SIG-M5 treated with dmso at 0.1 percent for 504 hours (cell line): ENCODE measurements around the gene SIGLEC1.

Source experiments
- DNase-seq: peaks from one replicate; lab custom pipeline; 2025; ENCODE audit not compliant: unreplicated experiment; lab: John Stamatoyannopoulos, UW

SIGLEC1 gene

GRCh38 chr20:3729378-3729777 is 17.0 kb upstream of the SIGLEC1 start:
- no peak for DNase-seq

- DNase-seq: no peak
Measured at GRCh38 chr20:3728876-3729275, 16.5 kb upstream of the SIGLEC1 start.

GRCh38 chr20:3728354-3728753 is 16.0 kb upstream of the SIGLEC1 start:
- no peak for DNase-seq

- DNase-seq: no peak
Measured at GRCh38 chr20:3727401-3728021, 15.1 kb upstream of the SIGLEC1 start.

DNA sequence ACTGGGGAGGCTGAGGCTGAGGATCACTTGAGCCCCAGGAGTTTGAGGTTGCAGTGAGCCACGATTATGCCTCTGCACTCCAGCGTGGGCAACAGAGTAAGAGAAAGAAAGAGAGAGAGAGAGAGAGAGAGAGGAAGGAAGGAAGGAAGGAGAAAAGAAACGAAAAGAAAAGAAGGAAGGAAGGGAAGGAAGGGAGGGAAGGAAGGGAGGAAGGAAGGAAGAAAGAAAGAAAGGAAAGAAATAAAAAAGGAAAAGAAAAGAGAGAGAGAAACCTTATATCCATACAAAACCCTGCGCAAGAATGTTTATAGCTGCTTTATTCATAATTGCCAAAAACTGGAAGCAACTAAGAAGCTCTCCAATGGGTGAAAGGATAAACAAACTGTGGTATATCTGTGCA is 12.0 kb upstream of the SIGLEC1 start:
- no peak for DNase-seq

DNA sequence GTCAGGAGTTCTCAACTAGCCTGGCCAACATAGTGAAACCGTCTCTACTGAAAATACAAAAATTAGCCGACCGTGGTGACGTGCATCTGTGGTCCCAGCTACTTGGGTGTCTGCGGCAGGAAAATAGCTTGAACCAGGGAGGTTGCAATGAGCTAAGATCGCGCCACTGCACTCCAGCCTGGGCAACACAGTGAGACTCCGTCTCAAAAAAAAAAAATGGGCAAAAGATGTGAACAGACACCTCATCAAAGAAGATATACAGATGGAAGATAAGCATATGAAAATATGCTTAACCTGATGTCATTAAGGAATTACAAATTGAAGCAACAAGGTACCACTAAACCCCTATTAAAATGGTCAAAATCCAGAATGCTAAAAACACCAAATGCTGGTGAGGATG is 10.9 kb upstream of the SIGLEC1 start:
- no peak for DNase-seq

DNA sequence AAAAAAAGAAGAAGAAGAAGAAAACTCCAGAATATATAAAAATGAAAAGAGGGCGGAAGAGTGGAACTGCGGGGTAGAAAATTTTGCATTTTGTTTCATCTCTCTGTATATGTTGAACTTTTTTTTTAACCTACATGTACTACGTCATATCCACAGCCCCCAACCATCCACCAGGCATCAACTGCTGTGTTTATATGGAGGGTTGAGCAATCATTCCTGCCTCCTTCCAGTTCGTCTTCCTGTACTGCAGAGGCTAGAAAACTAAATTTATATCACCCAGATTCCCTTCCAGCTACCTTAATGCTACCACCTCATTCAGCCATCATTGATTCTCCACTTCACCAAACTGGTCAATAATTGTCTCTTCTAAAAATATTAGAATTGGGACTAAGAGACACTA is 9.5 kb upstream of the SIGLEC1 start:
- peak; percentile 20 for DNase-seq

GRCh38 chr20:3720626-3721025 is 8.2 kb upstream of the SIGLEC1 start:
- DNase-seq: no peak

GRCh38 chr20:3720068-3720467 is 7.7 kb upstream of the SIGLEC1 start:
- DNase-seq: no peak

DNA sequence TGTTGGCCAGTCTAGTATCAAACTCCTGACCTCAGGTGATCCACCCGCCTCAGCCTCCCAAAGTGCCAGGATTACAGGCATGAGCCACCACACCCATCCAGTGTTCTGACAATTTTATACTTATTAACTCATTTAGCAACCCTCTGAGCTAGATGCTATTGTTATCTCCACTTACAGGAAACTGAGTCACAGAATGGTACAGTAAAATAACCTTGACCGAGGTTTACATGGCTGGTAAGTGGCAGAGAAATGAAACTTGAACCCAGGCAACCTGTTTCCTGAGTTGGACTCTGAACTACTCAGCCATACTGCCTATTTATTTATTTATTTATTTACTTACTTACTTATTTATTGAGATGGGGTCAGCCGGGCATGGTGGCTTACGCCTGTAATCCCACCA is 6.6 kb upstream of the SIGLEC1 start:
- DNase-seq: no peak

- peak; percentile 49 for DNase-seq
Measured at GRCh38 chr20:3716195-3716834, 3.9 kb upstream of the SIGLEC1 start.

DNA sequence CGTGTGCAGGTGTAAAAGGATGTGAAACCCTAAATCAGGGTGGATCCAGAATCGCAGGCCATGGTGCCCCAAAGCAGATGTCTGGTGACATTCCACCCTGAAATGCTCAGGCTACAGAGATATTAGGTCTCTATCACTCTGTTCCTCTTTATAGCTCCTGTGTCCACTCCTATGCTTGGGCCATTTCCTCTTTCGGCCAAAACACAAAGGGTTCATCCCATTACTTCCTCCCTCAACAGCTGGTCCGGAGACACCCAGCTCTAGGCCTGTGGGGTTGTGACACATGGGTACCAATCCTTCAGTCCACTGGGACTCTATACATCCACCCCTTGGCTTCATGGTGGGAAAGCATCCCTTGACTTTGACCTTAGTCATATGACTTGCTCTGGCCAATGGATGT is 1.7 kb upstream of the SIGLEC1 start:
- DNase-seq: no peak

GRCh38 chr20:3711484-3711941 is 887 bp downstream of the SIGLEC1 start:
- no peak for DNase-seq

DNA sequence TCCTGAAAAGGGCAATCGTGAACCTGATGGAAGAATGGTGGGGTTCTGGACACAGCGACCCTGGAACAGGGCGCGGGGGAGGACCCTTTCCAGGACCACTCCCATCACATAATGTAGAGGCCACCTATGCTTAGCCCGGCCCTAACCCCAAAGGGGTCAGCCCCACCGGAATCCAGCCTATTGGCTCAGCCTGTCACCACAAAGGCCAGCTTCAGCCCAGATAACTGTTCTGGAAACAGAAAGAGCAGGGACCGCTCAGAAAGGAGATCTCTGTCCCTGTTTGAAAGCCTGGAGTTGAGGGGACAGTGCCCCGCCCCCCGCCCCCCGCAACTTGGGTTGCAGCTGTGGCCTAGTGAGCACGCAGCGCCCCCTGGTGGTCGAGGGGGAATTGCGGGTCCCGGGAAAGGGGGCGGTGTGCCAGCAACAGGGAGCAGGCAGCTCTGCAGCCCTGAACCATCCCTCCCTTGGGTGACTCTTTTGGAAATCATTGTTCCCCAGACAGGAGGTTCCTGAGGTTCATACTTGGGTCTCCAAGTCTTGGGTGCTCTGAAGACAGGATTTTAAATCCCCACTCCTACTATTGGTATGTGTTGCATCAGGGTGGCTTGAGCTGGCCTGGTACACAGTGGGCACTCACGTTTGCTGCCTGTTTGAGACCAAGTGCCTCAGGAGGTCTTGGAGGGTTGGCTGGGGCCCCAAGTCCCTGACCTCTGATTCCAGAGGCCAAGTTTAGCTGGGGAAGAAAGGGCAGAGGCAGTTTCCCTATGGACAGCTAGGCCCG is 1.5 kb downstream of the SIGLEC1 start:
- DNase-seq: peak; percentile 32

DNA sequence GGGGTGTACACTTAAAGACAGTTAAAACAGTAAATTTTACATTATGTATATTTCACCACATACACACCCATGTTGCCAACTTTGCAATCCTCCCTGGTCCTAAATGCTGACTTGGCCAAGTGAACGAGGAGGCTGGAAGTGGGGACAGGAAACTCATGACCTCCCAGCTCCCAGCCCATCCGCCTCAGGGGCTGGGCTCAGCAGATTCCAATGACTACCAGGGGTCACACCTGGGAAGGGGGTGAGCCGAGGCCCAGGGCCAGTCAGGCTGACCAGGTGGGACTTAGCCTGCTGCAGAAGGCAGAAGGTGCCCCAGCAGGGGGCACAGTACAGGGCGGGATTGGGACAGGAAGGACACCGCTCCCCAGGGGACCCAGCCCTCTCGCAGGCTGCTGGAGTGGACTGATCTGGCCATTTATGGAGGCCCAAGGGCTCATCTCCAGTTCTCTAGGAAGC is 2.4 kb downstream of the SIGLEC1 start:
- no peak for DNase-seq

GRCh38 chr20:3707508-3707899 is 4.9 kb downstream of the SIGLEC1 start:
- no peak for DNase-seq

DNA sequence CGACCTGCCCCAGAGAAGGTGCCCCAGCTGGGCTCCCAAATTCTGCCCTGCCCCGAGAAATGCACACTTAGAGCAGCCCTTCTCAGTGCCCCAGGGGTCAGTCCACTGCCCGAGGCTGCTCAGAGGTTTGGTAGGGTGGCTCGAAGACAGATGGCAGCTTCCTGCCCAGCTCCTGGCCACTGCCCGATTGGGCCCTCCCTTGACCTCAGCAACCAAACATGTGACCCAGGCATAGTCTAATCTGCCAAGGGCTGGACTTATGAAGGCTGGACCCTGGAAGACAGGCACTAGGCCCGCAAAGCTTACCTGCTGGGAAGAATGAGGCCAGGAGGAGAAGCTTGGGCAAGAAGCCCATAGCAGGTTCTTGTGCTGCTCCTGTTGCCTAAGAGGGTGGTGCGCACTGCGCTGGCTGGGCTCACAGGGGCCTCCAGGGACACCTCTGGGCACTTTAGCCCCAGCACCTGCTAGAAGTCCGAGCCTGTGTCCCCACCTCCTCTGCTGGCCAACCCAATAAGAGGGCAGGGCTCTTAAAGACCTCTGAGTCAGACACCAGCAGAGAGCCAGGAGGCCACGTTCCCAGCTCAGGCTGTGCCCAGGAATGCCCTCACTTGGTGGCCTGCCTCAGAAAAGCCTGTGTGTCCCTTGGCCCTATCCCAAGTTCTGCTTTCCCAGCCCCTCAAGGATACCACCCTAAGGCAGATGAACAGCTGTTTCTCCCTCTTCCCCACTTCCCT is 5.5 kb downstream of the SIGLEC1 start:
- DNase-seq: no peak

DNA sequence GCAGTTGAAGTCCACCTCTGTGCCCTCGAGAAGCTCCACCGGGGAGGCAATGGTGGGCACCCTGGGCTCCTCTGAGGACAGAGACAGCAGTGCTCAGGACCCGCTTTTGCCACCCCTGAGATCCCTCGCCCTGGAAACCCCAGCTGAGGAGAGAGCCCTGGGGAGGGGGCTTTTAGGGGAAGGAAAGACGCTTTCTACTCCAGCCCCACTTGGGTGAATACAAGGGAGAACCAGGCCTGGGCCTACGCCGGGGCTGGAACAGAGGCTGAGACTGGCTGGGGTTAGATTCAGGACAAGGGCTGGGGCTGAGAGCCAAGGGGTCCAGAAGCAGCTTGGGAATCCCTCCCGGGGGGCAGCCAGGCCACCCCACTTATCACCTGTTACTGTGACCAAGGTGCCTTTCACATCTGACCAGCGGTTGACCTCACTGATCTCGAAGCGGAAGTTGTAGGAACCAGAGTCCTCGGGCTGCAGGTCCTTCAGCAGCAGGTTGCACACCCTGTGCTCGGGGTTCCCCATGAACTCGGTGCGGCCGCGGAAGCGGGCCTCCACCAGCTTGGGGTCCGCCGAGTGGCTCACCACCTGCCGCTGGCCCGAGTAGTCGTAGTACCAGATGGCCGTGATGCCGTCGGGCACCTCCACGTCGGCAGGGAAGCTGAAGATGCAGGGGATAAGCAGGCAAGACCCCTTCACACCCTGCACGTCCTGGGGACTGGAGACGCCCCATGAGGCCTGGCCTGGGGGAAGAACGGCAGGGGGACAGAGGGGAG is 6.2 kb downstream of the SIGLEC1 start:
- no peak for DNase-seq

GRCh38 chr20:3705491-3705969 is 6.9 kb downstream of the SIGLEC1 start:
- DNase-seq: no peak

DNA sequence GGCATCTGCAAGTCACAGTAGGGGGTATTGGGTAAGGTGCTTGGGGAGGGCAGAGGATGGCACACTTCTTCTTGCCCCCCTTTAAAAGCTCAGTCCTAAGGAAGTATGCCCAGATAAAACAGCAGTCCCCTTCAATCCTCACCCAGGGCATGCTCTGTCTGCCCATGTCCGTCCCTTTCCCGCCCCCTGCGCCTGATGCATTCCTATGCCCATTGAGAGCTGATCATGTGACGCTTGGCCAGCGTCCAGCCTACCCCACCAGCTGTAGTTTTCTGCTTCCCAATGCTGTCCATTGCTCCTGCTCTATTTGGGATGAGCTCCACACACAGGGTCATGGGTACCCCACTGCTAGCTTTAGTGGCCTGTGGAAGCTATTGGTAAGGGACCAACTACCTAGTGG is 8.3 kb downstream of the SIGLEC1 start:
- DNase-seq: no peak
